NCI-H510A treated with DMSO at 0.1 percent for 48 hours (cell line): ENCODE data around the gene FXYD4.
"Not testable (repeated sequence)": the region's sequence is repeated elsewhere in the genome, so short reads cannot be mapped to it uniquely, and the experiment has no call there.

Source experiments
- DNase-seq: peaks from one replicate; lab custom pipeline; 2025; lab: John Stamatoyannopoulos, UW

FXYD4 gene

GRCh38 chr10:43419997-43420368 lies 48.5 kb downstream of the FXYD4 start:
- no peak for DNase-seq

- peak; percentile 29 for DNase-seq
These were observed 49.1 kb downstream of the FXYD4 start for GRCh38 chr10:43420369-43421200.

- no peak for DNase-seq
These were observed 49.7 kb downstream of the FXYD4 start for GRCh38 chr10:43421201-43421507.

GRCh38 chr10:43421519-43421918 lies 50.1 kb downstream of the FXYD4 start:
- DNase-seq = no peak

- not testable (repeated sequence) for DNase-seq
These were observed 50.5 kb downstream of the FXYD4 start for GRCh38 chr10:43421944-43422343.

- DNase-seq = no peak
These were observed 53.0 kb downstream of the FXYD4 start for GRCh38 chr10:43424416-43424815.
